H1 (cell line): ENCODE data around the gene GIPC2. TPM values are rescaled to one million over a fixed set of nuclear protein-coding genes. Genes with fewer than 3 reads are reported as not detected.

Experiments used
- CTCF ChIA-PET: fragments of 300-600 bp; sonication (Branson Sonifier 250); formaldehyde crosslinking; loops from one replicate; lab custom pipeline; 2021; ENCODE audit not compliant: partially characterized antibody; lab: Charles Lee
- POLR2A ChIA-PET: fragments of 300-600 bp; sonication (Branson Sonifier 250); formaldehyde crosslinking; loops from one replicate; lab custom pipeline; 2021; ENCODE audit warnings: inconsistent platforms; ENCODE audit not compliant: partially characterized antibody; lab: Charles Lee
- DNase-seq, 2 experiments: peaks; one replicate each; pipeline versions ENCODE4 v3.0.0 to v3.0.0-alpha.2; 2010 to 2022; ENCODE audit warnings: low spot score in 2 of 2, low read depth in 1 of 2, mixed read lengths in 1 of 2
- FAIRE-seq: peaks from 2 replicates; lab custom pipeline; 2011; peaks lifted over from hg19 to GRCh38; lab: Jason Lieb, UNC
- H2AFZ ChIP-seq: 2 replicates; pipeline ENCODE4 v1.8.1; 2012; ENCODE audit warnings: low read length, inconsistent platforms
- H2AK5ac ChIP-seq: 2 replicates; pipeline ENCODE4 v1.6.1; 2013; ENCODE audit warnings: low read depth, low read length
- H2BK120ac ChIP-seq: replicated peaks from 2 replicates; pipeline ENCODE3; 2013; ENCODE audit warnings: low read depth, low read length, inconsistent platforms
- H2BK12ac ChIP-seq: 2 replicates; pipeline ENCODE4 v1.6.1; 2013; ENCODE audit warnings: low read depth, low read length
- H2BK15ac ChIP-seq: 2 replicates; pipeline ENCODE4 v1.6.1; 2013; ENCODE audit warnings: low read length
- H2BK20ac ChIP-seq: 2 replicates; pipeline ENCODE4 v1.6.1; 2013; ENCODE audit warnings: low read length
- H2BK5ac ChIP-seq: 2 replicates; pipeline ENCODE4 v1.6.1; 2013; ENCODE audit warnings: low read depth, low read length
- H3K14ac ChIP-seq: 2 replicates; pipeline ENCODE4 v1.6.1; 2013; ENCODE audit warnings: inconsistent platforms; ENCODE audit not compliant: insufficient read length
- H3K18ac ChIP-seq: 2 replicates; pipeline ENCODE4 v1.6.1; 2013; ENCODE audit warnings: low read length; ENCODE audit errors: extremely low read depth
- H3K23ac ChIP-seq: 2 replicates; pipeline ENCODE4 v1.6.1; 2013; ENCODE audit warnings: inconsistent platforms; ENCODE audit not compliant: insufficient read length
- H3K23me2 ChIP-seq: 2 replicates; pipeline ENCODE4 v1.6.1; 2013; ENCODE audit warnings: low read depth, low read length
- H3K27ac ChIP-seq: 2 replicates; pipeline ENCODE4 v1.6.1; 2011; ENCODE audit warnings: low read depth, low read length, inconsistent platforms
- H3K27me3 ChIP-seq, 4 experiments: replicated peaks in 1 of 4; 1 replicate in 1 of 4; 2 replicates in 3 of 4; pipeline versions ENCODE4 v1.6.1 to v1.8.1; 2011 to 2013; ENCODE audit warnings: low read length in 3 of 4, mild to moderate bottlenecking in 3 of 4, inconsistent platforms in 2 of 4, mixed read lengths in 2 of 4, moderate library complexity in 1 of 4; ENCODE audit not compliant: control insufficient read depth in 3 of 4, insufficient read depth in 3 of 4; ENCODE audit errors: extremely low read depth in 1 of 4
- H3K36me3 ChIP-seq, 4 experiments: 2 replicates each; pipeline versions ENCODE4 v1.6.1 to v1.8.1; 2011 to 2013; ENCODE audit warnings: mild to moderate bottlenecking in 4 of 4, low read length in 3 of 4, moderate library complexity in 2 of 4, control low read depth in 1 of 4, inconsistent platforms in 1 of 4; ENCODE audit not compliant: insufficient read depth in 4 of 4, control insufficient read depth in 2 of 4
- H3K4ac ChIP-seq: replicated peaks from 2 replicates; pipeline ENCODE3; 2013; ENCODE audit warnings: low read length, low read depth, mixed read lengths, inconsistent platforms; ENCODE audit not compliant: insufficient read length
- H3K4me1 ChIP-seq, 4 experiments: replicated peaks in 1 of 4; 1 replicate in 1 of 4; 2 replicates in 3 of 4; pipeline versions ENCODE4 v1.6.1 to v1.8.1; 2011 to 2013; ENCODE audit warnings: low read length in 3 of 4, inconsistent platforms in 2 of 4, mixed read lengths in 1 of 4; ENCODE audit not compliant: insufficient read depth in 4 of 4, control insufficient read depth in 3 of 4
- H3K4me2 ChIP-seq, 2 experiments: 2 replicates each; pipeline versions ENCODE4 v1.6.1 to v1.8.1; 2011 to 2013; ENCODE audit warnings: low read depth in 2 of 2, low read length in 2 of 2, control low read depth in 1 of 2, inconsistent platforms in 1 of 2, mild to moderate bottlenecking in 1 of 2; ENCODE audit not compliant: insufficient read depth in 1 of 2
- H3K4me3 ChIP-seq, 4 experiments: fragments of 200-600, 300-600 bp in 1 of 4; sonication (generic), shearing (Covaris generic), sonication (Bioruptor Twin) in 1 of 4; 2 replicates each; pipeline versions ENCODE4 v1.5.1 to v1.8.1; 2011 to 2016; ENCODE audit warnings: low read length in 4 of 4, low read depth in 3 of 4, control low read depth in 2 of 4, inconsistent platforms in 2 of 4, mild to moderate bottlenecking in 2 of 4, mixed read lengths in 1 of 4, moderate library complexity in 1 of 4; ENCODE audit not compliant: insufficient read depth in 2 of 4; ENCODE audit errors: extremely low read depth in 1 of 4
- H3K56ac ChIP-seq: replicated peaks from 2 replicates; pipeline ENCODE3; 2013; ENCODE audit warnings: low read depth, mild to moderate bottlenecking, mixed read lengths, low read length, inconsistent platforms; ENCODE audit not compliant: insufficient read length
- H3K79me1 ChIP-seq: 2 replicates; pipeline ENCODE4 v1.6.1; 2013; ENCODE audit warnings: low read depth, low read length, control low read depth
- H3K79me2 ChIP-seq, 2 experiments: 2 replicates each; pipeline versions ENCODE4 v1.6.1 to v1.8.1; 2012 to 2013; ENCODE audit warnings: low read length in 2 of 2, mild to moderate bottlenecking in 2 of 2, inconsistent platforms in 1 of 2; ENCODE audit not compliant: insufficient read depth in 2 of 2, control insufficient read depth in 1 of 2
- H3K9ac ChIP-seq, 4 experiments: replicated peaks in 1 of 4; 1 replicate in 1 of 4; 2 replicates in 3 of 4; pipeline versions ENCODE4 v1.6.1 to v1.8.1; 2011 to 2013; ENCODE audit warnings: low read depth in 3 of 4, low read length in 3 of 4, control low read depth in 2 of 4, mild to moderate bottlenecking in 2 of 4, moderate library complexity in 2 of 4, inconsistent platforms in 1 of 4; ENCODE audit errors: extremely low read depth in 1 of 4
- H3K9me3 ChIP-seq, 2 experiments: 2 replicates each; pipeline versions ENCODE4 v1.6.1 to v1.8.1; 2012 to 2013; ENCODE audit warnings: mild to moderate bottlenecking in 2 of 2, moderate library complexity in 2 of 2, control low read depth in 1 of 2, inconsistent platforms in 1 of 2, low read depth in 1 of 2, low read length in 1 of 2, mixed read lengths in 1 of 2; ENCODE audit not compliant: insufficient read depth in 2 of 2
- H4K20me1 ChIP-seq, 2 experiments: replicated peaks in 1 of 2; 2 replicates each; pipeline versions ENCODE3 to v1.8.1; 2011 to 2013; ENCODE audit warnings: inconsistent platforms in 2 of 2, low read length in 2 of 2, mild to moderate bottlenecking in 1 of 2; ENCODE audit not compliant: insufficient read depth in 2 of 2, control insufficient read depth in 1 of 2
- H4K5ac ChIP-seq: 2 replicates; pipeline ENCODE4 v1.6.1; 2013; ENCODE audit warnings: low read length, low read depth, mixed read lengths, inconsistent platforms; ENCODE audit not compliant: insufficient read length
- H4K8ac ChIP-seq: 2 replicates; pipeline ENCODE4 v1.8.0; 2013; ENCODE audit warnings: mild to moderate bottlenecking, moderate library complexity, low read length, inconsistent platforms; ENCODE audit not compliant: insufficient read depth; ENCODE audit errors: extremely low read depth
- H4K91ac ChIP-seq: replicated peaks from 2 replicates; pipeline ENCODE3; 2013; ENCODE audit warnings: low read length, mixed read lengths, inconsistent platforms; ENCODE audit not compliant: insufficient read length
- MAX ChIP-seq: IDR thresholded peaks from 2 replicates; pipeline ENCODE4 v1.6.1; 2012; ENCODE audit warnings: inconsistent platforms
- WGBS, 2 experiments: shearing (Covaris generic) in 1 of 2; methylation state at CpG; one replicate each; pipeline versions ENCODE4 v1.1.6 to v1.1.7; 2013 to 2015; ENCODE audit warnings: low lambda C conversion rate in 2 of 2, mixed read lengths in 2 of 2, inconsistent platforms in 1 of 2, low coverage in 1 of 2, missing lambda C conversion rate in 1 of 2; ENCODE audit not compliant: insufficient replicate concordance in 2 of 2, insufficient coverage in 1 of 2, insufficient read length in 1 of 2; ENCODE audit errors: extremely low coverage in 1 of 2, missing lambda C conversion rate in 1 of 2; 5-methylcytosine and 5-hydroxymethylcytosine counted together
- polyA plus RNA-seq, 7 experiments: library from polyadenylated mRNA; depleted of rRNA in 3 of 7; stranded (reverse) in 5 of 7; unstranded in 2 of 7; fragments of >200 nt in 5 of 7; fragments of 200-250 nt in 2 of 7; gene quantifications; 1 replicate in 5 of 7; 2 replicates in 1 of 7; 4 replicates in 1 of 7; pipeline versions ENCODE4 v1.2.1 to v1.2.3, GENCODE V29; 2011 to 2013; ENCODE audit warnings: missing spikeins in 2 of 7, mixed read lengths in 2 of 7
- total RNA-seq: library from RNA; stranded (reverse); fragmentation: NEBNext Ultra II Directional; extraction: Animal tissue kit (Norgen Biotek cat#: 25700); gene quantifications from 2 replicates; pipeline ENCODE4 v1.2.1, GENCODE V29; 2021

The GIPC2 gene
- total and polyA plus RNA-seq, 2 of the 8 experiments (the other 6 are each of a cell fraction or from before 2014, with no cell fraction given) = 0.29 to 0.69 TPM

- Histone ChIP-seq H3K18ac (no peak overlapping the region), H3K9ac (no peak overlapping the region), H3K4me3 (no peak overlapping the region), H3K4ac (no peak overlapping the region), H2AK5ac (no peak overlapping the region), H2BK15ac (no peak overlapping the region), H3K9me3 (no peaks in the 10 kb centered on the region), H2BK20ac (no peak overlapping the region), H3K36me3 (no peaks in the 10 kb centered on the region), H4K91ac (no peak overlapping the region), H2AFZ (no peak overlapping the region), H3K23me2 (peaks cover 2% of the 10 kb centered on the region; the same call in 1 of the 2 replicates), H3K4me2 (no peak overlapping the region), H2BK5ac (no peak overlapping the region), H3K56ac (no peak overlapping the region), H4K5ac (no peak overlapping the region), H3K4me1 (no peaks in the 10 kb centered on the region), H3K27me3 (no peaks in the 10 kb centered on the region), H3K79me1 (no peaks in the 10 kb centered on the region), H4K8ac (no peak overlapping the region), H3K27ac (no peak overlapping the region), H3K14ac (no peak overlapping the region), H3K23ac (no peak overlapping the region), H3K79me2 (no peaks in the 10 kb centered on the region), H4K20me1 (no peaks in the 10 kb centered on the region), H2BK12ac (no peak overlapping the region), H2BK120ac (no peak overlapping the region)
- FAIRE-seq (no peak), DNase-seq (no peak)
- 100% methylated on average over 1 of the region's 1 CpG; no CpG with 5 or more reads in 1 of the 2 experiments for WGBS, 2 experiments
- no peak for TF ChIP-seq MAX
- ChIA-PET POLR2A (no interaction called here), CTCF (interaction anchor here (1.2 to 5.4 kb wide), 5 partner anchors 10 to 484 kb away, joined by 3 to 48 read pairs (median 6); no protein-coding TSS in a partner anchor)
These were observed 87.2 kb downstream of the GIPC2 start for GRCh38 chr1:78132948-78133322.
